IgD-negative memory B cell (primary cell): ENCODE data around the gene AKAP11. TPM values are rescaled to one million over a fixed set of nuclear protein-coding genes. Genes with fewer than 3 reads are reported as not detected.

Source experiments
- H3K27ac Mint-ChIP-seq, 3 donors: one replicate each; pipeline ENCODE4 v1.8.0; 2020 to 2022; ENCODE audit warnings: mild to moderate bottlenecking in 3 of 3, mixed read lengths in 3 of 3, moderate library complexity in 1 of 3
- H3K27me3 Mint-ChIP-seq: one replicate; pipeline ENCODE4 v1.8.0; 2021; ENCODE audit warnings: mixed read lengths
- H3K36me3 Mint-ChIP-seq: one replicate; pipeline ENCODE4 v1.8.0; 2020; ENCODE audit warnings: mild to moderate bottlenecking, mixed read lengths
- H3K4me1 Mint-ChIP-seq, 3 donors: one replicate each; pipeline ENCODE4 v1.8.0; 2020 to 2022; ENCODE audit warnings: mixed read lengths in 3 of 3, mild to moderate bottlenecking in 1 of 3
- H3K4me3 Mint-ChIP-seq, 4 donors: one replicate each; pipeline ENCODE4 v1.8.0; 2020 to 2022; ENCODE audit warnings: mild to moderate bottlenecking in 4 of 4, mixed read lengths in 4 of 4, moderate library complexity in 3 of 4
- H3K9me3 Mint-ChIP-seq, 3 donors: one replicate each; pipeline ENCODE4 v1.8.0; 2020 to 2021; ENCODE audit warnings: mixed read lengths in 3 of 3, mild to moderate bottlenecking in 1 of 3
- polyA plus RNA-seq: library from polyadenylated mRNA; unstranded; fragments of 300-500 nt; fragmentation: Illumina TruSeq; gene quantifications from one replicate; pipeline ENCODE4 v1.2.3, GENCODE V29; 2021

AKAP11 gene
- polyA plus RNA-seq, 1 donor from 2014 or later: 6.1 TPM

- Mint-ChIP-seq H3K36me3 (no peaks in the 10 kb centered on the region), H3K27me3 (no peaks in the 10 kb centered on the region), H3K9me3 (no peaks in the 10 kb centered on the region), H3K27ac (no peak overlapping the region), H3K4me1 (peaks cover 0 to 2% (median 0%) of the 10 kb centered on the region in 3 donors), H3K4me3 (no peak overlapping the region)
Observed at GRCh38 chr13:42260903-42261654, 10.9 kb upstream of the AKAP11 start.

- H3K36me3 Mint-ChIP-seq: no peaks in the 10 kb centered on the region
- H3K4me1 Mint-ChIP-seq: peaks cover 10 to 13% (median 12%) of the 10 kb centered on the region in 3 donors
- no peaks in the 10 kb centered on the region for H3K9me3 Mint-ChIP-seq
- no peak overlapping the region for H3K27ac Mint-ChIP-seq
- no peaks in the 10 kb centered on the region for H3K27me3 Mint-ChIP-seq
- H3K4me3 Mint-ChIP-seq: no peak overlapping the region
Observed at GRCh38 chr13:42266473-42266872, 5.5 kb upstream of the AKAP11 start.

- Mint-ChIP-seq H3K36me3 (peaks cover 2% of the 10 kb centered on the region), H3K4me1 (peaks cover 16 to 33% (median 30%) of the 10 kb centered on the region in 3 donors), H3K9me3 (peaks cover 0 to 2% (median 0%) of the 10 kb centered on the region in 3 donors), H3K27me3 (no peaks in the 10 kb centered on the region), H3K27ac (peak overlapping the region; percentile 76 to 100 (median 98)), H3K4me3 (peak overlapping the region; percentile 67 to 99 (median 98))
Observed at GRCh38 chr13:42270160-42270856, 1.6 kb upstream of the AKAP11 start.

GRCh38 chr13:42270857-42271215 is 1.1 kb upstream of the AKAP11 start:
- no peaks in the 10 kb centered on the region for H3K27me3 Mint-ChIP-seq
- H3K4me3 Mint-ChIP-seq: peak overlapping the region; percentile 67 to 99 (median 98)
- H3K9me3 Mint-ChIP-seq: peaks cover 0 to 3% (median 0%) of the 10 kb centered on the region in 3 donors
- H3K36me3 Mint-ChIP-seq: peaks cover 2% of the 10 kb centered on the region
- H3K27ac Mint-ChIP-seq: peak overlapping the region; percentile 76 to 100 (median 98)
- peaks cover 19 to 39% (median 35%) of the 10 kb centered on the region in 3 donors for H3K4me1 Mint-ChIP-seq

GRCh38 chr13:42271337-42272114 is 426 bp upstream of the AKAP11 start:
- Mint-ChIP-seq H3K4me1 (peaks cover 20 to 42% (median 38%) of the 10 kb centered on the region in 3 donors), H3K36me3 (peaks cover 3% of the 10 kb centered on the region), H3K27ac (peak overlapping the region; percentile 76 to 100 (median 98)), H3K9me3 (peaks cover 0 to 3% (median 0%) of the 10 kb centered on the region in 3 donors), H3K27me3 (no peaks in the 10 kb centered on the region), H3K4me3 (peak overlapping the region; percentile 67 to 99 (median 98))

GRCh38 chr13:42272804-42273175 is 838 bp downstream of the AKAP11 start:
- Mint-ChIP-seq H3K4me1 (peaks cover 29 to 53% (median 41%) of the 10 kb centered on the region in 3 donors), H3K27me3 (no peaks in the 10 kb centered on the region), H3K36me3 (peaks cover 4% of the 10 kb centered on the region), H3K9me3 (peaks cover 0 to 3% (median 0%) of the 10 kb centered on the region in 3 donors), H3K27ac (peak overlapping the region; percentile 76 to 100 (median 80)), H3K4me3 (peak overlapping the region; percentile 67 to 99 (median 98))

GRCh38 chr13:42274386-42275097 is 2.6 kb downstream of the AKAP11 start:
- H3K9me3 Mint-ChIP-seq: peaks cover 0 to 3% (median 0%) of the 10 kb centered on the region in 3 donors
- H3K4me1 Mint-ChIP-seq: peaks cover 36 to 55% (median 41%) of the 10 kb centered on the region in 3 donors
- H3K4me3 Mint-ChIP-seq: peak overlapping the region in 3 of 4 donors; percentile 61 to 78 (median 67)
- H3K27me3 Mint-ChIP-seq: no peaks in the 10 kb centered on the region
- peak overlapping the region; percentile 76 to 100 (median 80) for H3K27ac Mint-ChIP-seq
- peaks cover 4% of the 10 kb centered on the region for H3K36me3 Mint-ChIP-seq

GRCh38 chr13:42275098-42275471 is 3.1 kb downstream of the AKAP11 start:
- Mint-ChIP-seq H3K9me3 (peaks cover 0 to 3% (median 0%) of the 10 kb centered on the region in 3 donors), H3K27me3 (no peaks in the 10 kb centered on the region), H3K4me1 (peaks cover 36 to 55% (median 41%) of the 10 kb centered on the region in 3 donors), H3K36me3 (peaks cover 4% of the 10 kb centered on the region), H3K27ac (peak overlapping the region; percentile 76 to 100 (median 80)), H3K4me3 (peak overlapping the region in 3 of 4 donors; percentile 61 to 78 (median 67))

GRCh38 chr13:42275506-42275905 is 3.6 kb downstream of the AKAP11 start:
- no peaks in the 10 kb centered on the region for H3K27me3 Mint-ChIP-seq
- H3K4me3 Mint-ChIP-seq: peak overlapping the region in 3 of 4 donors; percentile 61 to 78 (median 67)
- H3K4me1 Mint-ChIP-seq: peaks cover 35 to 52% (median 38%) of the 10 kb centered on the region in 3 donors
- H3K9me3 Mint-ChIP-seq: peaks cover 0 to 3% (median 0%) of the 10 kb centered on the region in 3 donors
- peak overlapping the region; percentile 76 to 100 (median 80) for H3K27ac Mint-ChIP-seq
- peaks cover 4% of the 10 kb centered on the region for H3K36me3 Mint-ChIP-seq

- Mint-ChIP-seq H3K9me3 (peaks cover 0 to 3% (median 0%) of the 10 kb centered on the region in 3 donors), H3K4me3 (peak overlapping the region in 3 of 4 donors; percentile 18 to 70 (median 33)), H3K36me3 (peaks cover 4% of the 10 kb centered on the region), H3K27me3 (no peaks in the 10 kb centered on the region), H3K27ac (peak overlapping the region; percentile 71 to 87 (median 76)), H3K4me1 (peaks cover 25 to 43% (median 31%) of the 10 kb centered on the region in 3 donors)
Observed at GRCh38 chr13:42276683-42277082, 4.7 kb downstream of the AKAP11 start.

- no peaks in the 10 kb centered on the region for H3K27me3 Mint-ChIP-seq
- peaks cover 30 to 46% (median 36%) of the 10 kb centered on the region in 3 donors for H3K4me1 Mint-ChIP-seq
- peak overlapping the region; percentile 71 to 86 (median 76) for H3K27ac Mint-ChIP-seq
- H3K4me3 Mint-ChIP-seq: peak overlapping the region in 3 of 4 donors; percentile 21 to 54 (median 32)
- H3K9me3 Mint-ChIP-seq: peaks cover 0 to 3% (median 0%) of the 10 kb centered on the region in 3 donors
- H3K36me3 Mint-ChIP-seq: peaks cover 4% of the 10 kb centered on the region
Observed at GRCh38 chr13:42277618-42278276, 5.8 kb downstream of the AKAP11 start.

- Mint-ChIP-seq H3K36me3 (peaks cover 8% of the 10 kb centered on the region), H3K27me3 (no peaks in the 10 kb centered on the region), H3K27ac (no peak overlapping the region), H3K9me3 (peaks cover 0 to 3% (median 0%) of the 10 kb centered on the region in 3 donors), H3K4me1 (peaks cover 41 to 48% (median 42%) of the 10 kb centered on the region in 3 donors), H3K4me3 (no peak overlapping the region)
Observed at GRCh38 chr13:42279080-42279479, 7.1 kb downstream of the AKAP11 start.

GRCh38 chr13:42279986-42280385 is 8.0 kb downstream of the AKAP11 start:
- peaks cover 8% of the 10 kb centered on the region for H3K36me3 Mint-ChIP-seq
- H3K9me3 Mint-ChIP-seq: peaks cover 0 to 3% (median 0%) of the 10 kb centered on the region in 3 donors
- H3K4me3 Mint-ChIP-seq: no peak overlapping the region
- peaks cover 39 to 47% (median 45%) of the 10 kb centered on the region in 3 donors for H3K4me1 Mint-ChIP-seq
- H3K27me3 Mint-ChIP-seq: no peaks in the 10 kb centered on the region
- no peak overlapping the region for H3K27ac Mint-ChIP-seq
